A549 (cell line): ENCODE measurements around the gene NUP62.

ENCODE experiments used
- CTCF ChIP-seq: fragments of >200 bp; sonication (Bioruptor Twin); formaldehyde crosslinking; IDR thresholded peaks from 3 replicates; pipeline ENCODE4 v1.5.1; 2016
- MYC ChIP-seq: IDR thresholded peaks from 2 replicates; pipeline ENCODE4 v1.6.1; 2012; ENCODE audit warnings: mild to moderate bottlenecking, inconsistent platforms, low read length, improper control_type of control experiment, borderline replicate concordance
- POLR2A ChIP-seq: IDR thresholded peaks from 2 replicates; pipeline ENCODE4 v1.6.1; 2012; ENCODE audit warnings: mild to moderate bottlenecking, low read length

GRCh38 chr19:49869009-49869483, 60.3 kb downstream of the NUP62 start:
- TF ChIP-seq POLR2A (peak; percentile 47), CTCF (no peak), MYC (no peak)
